NCI-H2196 (cell line): ENCODE measurements around the gene EBI3.
"Not testable (repeated sequence)": the region's sequence is repeated elsewhere in the genome, so short reads cannot be mapped to it uniquely, and the experiment has no call there.

ENCODE experiments used
- DNase-seq: peaks from one replicate; lab custom pipeline; 2025; ENCODE audit not compliant: unreplicated experiment; lab: John Stamatoyannopoulos, UW

Gene EBI3

DNA sequence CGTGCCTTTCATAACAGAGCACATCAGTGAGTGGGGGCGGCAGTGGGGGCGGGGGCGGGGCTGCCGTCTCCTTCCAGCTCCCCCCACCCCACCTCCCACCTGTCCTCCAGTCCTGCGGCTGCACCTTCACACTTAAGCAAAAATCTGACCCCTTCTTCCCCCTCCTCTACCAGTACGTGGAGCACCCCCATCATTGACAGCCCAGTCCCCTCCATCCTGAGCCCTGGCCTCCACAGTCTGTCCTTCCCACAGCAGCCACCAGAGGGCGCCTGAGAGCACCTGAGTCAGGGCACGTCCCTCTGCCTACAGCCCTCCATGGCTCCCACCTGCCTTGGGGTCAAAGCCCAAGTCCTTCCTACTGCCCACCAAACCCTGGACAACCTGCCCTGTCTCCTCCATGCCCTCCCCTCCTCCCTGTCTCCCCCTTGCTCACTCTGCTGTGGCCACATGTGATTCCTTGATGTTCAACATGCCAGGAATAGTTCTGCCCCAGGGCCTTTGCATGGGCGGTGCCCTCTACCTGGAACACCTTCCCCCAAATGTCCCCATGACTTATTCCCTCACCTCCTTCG is 4.0 kb downstream of the EBI3 start:
- peak; percentile 53 for DNase-seq

DNA sequence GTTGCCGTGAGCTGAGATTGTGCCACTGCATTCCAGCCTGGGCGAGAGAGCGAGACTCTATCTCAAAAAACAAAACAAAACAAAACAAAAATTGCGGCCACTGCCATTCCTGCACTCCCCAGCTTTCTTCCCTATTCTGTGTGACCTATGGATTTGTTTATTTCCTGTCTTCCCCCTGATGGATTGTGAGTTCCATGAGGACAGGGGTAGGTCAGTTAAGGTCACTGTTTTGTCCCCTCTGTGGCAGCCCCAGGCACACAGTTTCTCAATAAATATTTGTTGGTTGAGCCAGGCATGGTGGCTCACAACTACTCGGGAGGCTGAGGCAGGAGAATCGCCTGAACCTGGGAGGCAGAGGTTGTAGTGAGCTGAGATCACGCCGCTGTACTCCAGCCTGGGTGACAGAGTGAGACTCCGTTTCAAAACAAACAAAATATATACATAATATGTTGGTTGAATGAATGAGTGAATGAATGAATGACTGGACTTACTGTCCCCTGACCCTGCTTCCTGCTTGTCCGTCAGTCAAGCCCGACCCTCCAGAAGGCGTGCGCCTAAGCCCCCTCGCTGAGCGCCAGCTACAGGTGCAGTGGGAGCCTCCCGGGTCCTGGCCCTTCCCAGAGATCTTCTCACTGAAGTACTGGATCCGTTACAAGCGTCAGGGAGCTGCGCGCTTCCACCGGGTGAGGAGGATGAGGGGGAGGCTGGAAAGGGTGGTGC is 5.0 kb downstream of the EBI3 start:
- no peak for DNase-seq

DNA sequence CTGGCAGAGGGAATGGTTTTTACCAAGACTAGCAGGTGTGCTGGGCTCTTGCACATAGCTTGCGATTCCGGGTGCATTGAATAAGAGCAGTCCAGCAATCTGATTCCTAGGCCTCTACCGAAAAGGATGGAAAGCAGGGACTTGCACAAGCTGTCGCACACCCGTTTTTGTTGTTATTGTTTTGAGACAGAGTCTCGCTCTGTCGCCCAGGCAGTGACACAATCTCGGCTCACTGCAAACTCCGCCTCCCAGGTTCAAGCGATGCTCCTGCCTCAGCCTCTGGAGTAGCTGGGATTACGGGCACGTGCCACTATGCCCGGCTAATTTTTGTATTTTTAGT is 5.5 kb downstream of the EBI3 start:
- peak; percentile 46 for DNase-seq

DNA sequence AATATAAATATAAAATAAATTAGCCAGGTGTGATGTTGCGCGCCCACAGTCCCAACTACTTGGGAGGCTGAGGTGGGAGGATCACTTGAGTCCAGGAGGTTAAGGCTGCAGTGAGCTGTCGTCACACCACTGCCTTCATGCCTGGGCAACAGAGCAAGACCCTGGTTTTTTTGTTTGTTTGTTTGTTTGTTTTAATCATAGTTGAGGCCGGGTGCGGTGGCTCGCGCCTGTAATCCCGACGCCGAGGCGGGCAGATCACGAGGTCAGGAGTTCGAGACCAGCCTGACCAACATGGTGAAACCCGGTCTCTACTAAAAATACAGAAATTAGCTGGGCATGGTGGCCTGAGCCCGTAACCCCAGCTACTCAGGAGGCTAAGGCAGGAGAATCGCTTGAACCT is 8.2 kb downstream of the EBI3 start:
- not testable (repeated sequence) for DNase-seq

DNA sequence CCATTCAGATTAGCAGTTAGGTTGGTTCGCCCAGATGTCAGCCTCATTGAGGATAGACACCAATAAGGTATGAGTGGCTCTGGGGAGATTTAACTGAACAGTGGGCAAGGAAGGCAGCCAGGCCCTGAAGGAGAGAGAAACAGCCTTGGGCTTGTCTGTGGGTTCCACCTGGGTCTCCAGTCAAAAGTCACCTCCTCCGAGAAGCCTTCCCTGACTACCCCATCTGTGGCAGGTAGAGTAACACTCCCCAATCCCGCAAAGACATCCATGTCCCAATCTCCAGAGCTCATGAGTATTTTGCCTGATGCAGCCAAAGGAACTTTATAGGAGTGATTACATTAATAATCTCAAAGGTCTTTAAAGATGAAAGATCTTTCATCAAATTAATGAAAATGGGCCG is 9.5 kb downstream of the EBI3 start:
- no peak for DNase-seq

DNA sequence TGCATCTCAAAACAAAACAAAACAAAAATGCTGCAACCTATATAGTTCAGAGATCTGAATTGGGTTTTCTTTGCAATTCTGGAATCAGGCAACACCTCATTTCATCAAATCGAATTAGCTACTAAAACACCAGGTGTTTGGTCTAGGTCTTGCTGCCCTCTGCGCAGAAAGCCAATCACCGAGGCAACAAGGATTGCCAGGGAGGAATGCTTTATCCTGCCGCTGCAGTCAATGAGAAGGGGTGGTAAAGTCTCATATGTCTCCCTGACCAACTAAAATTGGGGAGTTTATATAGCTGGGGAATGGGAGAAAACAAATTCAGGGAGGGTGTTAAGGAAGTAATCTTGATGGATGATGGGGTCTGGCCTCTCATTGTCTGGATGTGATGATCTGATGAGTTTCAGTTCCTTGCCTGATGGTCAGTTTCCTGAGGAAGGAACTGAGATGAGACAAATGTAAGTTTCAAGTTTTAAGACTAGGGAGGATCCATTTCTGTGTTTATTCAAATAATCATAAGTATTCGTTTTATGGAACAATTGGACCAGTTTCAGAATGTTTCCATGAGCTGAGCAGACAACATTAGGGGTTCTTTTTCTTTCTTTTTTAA is 12.6 kb downstream of the EBI3 start:
- no peak for DNase-seq

DNA sequence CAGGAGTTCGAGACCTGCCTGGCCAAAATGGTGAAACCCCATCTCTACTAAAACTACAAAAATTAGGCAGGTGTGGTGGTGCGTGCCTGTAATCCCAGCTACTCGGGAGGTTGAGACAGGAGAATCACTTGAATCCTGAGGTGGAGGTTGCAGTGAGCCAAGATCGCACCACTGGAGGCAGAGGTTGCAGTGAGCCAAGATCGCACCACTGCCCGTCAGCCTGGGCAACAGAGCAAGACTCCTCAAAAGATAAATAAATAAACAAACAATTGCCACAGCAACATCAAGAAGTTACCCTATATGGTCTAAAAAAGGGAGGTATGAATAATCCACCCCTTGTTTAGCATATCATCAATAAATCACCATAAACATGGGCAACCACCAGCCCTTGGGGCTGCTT is 16.6 kb downstream of the EBI3 start:
- DNase-seq: not testable (repeated sequence)

DNA sequence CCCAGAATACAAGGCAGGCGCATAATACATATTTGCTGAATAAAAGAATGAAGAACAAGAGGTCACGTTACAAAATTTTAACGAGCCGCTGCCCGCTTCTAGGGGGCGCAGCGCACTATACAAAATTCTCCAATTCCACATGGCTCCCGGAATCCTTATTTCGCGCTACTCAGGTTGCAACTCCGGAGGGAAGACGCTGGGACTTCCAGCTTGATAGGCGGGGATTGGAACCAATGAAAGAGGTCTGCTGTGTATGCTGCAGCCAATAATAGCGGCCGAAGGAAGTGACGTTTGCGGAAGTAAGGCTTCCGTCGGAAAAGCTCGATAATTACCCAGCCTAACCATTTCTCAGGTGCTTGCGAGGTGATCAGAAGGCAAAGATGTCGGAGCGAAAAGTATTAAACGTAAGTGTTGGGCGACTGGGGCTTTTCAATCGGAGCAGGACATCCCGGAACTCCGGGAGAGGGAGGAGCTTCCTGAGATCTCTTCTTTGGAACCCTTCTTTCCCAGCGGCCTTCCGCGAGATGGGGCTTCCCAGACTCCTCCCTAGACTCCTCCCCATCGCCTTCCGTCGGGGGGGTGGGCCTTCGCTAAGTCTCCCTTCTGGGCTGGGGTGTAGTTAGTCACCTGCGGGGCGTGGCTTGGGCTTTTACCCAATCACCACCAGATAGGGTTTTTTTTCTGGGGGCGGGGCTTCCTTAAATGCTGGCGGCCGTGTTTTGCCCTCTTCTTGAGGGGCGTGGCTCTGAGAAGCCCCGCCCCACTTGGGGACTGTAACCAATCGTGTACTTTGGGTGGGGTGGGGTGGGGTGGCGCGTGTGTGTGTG is 17.7 kb downstream of the EBI3 start, which contains the start of gene YJU2:
Gene YJU2 (plus strand): TSS at position 314 of the 827 bp plus-strand sequence. CDS start 67 bp downstream, at position 381.
- peak; percentile 99 for DNase-seq

DNA sequence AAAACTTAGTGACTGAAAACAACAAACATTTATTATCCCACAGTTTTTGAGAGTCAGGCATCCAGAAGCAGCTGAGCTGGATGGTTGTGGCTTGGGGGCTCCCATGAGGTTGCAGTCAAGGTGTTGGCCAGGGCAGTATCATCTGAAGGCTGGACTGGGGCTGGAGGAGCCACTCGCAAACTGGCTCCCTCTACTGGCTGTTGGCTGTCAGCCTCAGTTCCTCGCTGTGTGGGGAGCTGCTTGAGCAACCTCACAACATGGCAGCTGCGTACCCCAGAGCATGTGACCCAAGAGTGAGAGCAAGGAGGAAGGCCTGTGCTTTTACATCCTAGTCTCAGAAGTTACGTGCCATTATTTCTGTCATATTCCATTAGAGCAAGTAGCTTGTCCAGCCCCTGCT is 27.2 kb downstream of the EBI3 start:
- DNase-seq: no peak

DNA sequence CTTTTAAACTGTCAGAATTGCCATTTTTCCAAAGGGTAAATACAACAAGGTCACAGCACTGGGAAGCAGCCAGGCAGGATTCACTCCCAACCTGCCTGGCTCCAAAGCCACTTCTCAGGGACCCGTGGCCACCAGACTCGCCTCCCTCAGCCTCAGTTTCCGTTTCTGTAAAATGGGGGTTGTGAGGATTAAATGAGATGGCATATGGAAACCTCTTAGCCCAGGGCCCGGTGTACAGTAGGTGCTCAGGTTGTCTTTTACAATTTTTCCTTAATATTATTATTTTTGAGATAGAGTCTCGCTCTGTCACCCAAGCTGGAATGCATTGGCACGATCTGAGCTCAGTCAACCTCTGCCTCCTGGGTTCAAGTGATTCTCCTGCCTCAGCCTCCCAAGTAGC is 27.7 kb downstream of the EBI3 start:
- no peak for DNase-seq

DNA sequence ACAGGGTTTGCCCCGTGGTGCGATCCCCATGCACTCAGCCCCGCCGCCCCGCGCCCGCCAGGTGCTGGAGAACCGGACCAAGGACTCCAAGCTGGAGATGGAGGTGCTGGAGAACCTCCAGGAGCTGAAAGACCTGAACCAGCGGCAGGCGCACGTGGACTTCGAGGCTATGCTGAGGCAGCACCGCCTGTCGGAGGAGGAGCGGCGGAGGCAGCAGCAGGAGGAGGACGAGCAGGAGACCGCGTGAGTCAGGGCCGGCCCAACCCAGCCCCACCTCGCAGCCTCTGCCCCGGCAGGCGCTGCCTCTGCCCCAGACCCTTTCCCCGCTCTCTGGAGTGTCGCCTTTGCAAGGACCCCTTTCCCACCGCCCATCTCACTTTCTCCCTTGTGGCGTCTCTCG is 28.9 kb downstream of the EBI3 start:
- no peak for DNase-seq

DNA sequence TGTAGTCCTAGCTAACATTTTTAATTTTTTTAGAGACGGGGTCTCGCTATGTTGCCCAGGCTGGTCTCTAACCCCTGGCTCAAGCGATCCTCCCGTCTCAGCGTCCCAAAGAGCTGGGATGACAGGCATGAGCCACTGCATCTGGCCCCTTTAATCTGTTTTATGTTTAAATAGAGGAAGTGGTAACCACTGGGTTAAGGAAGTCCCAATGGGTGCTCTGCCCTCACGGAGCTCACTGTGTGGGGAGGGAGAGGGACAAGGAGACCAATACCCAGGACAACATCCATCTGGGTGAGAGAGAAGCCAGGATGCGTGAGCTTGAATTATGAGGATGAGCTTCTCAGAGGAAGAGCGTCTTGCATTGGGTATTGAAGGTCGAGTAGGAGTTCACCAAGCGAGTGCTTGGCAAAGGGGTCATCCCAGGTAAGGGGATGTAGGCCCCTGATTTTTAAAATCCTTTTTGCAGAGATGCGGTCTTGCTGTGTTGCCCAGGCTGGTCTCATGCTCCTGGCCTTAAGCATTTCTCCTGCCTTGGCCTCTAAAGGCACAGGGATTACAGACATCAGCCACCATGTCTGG is 31.4 kb downstream of the EBI3 start:
- DNase-seq: no peak

DNA sequence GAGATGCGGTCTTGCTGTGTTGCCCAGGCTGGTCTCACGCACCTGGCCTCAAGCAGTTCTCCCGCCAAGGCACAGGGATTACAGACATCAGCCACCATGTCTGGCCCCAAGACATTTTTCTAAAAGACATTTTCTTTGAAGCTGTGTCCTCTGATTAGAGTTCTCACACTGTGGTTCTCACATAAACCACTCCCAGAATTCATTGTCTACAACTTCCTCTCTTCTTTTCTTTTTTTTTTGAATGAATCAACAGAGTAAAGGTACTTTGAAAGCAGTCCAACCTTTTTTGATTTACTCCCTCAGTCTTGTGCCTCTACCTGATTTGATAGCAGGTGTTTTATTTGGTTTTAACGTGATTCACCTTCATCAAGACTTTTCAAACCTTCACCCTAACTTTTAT is 35.5 kb downstream of the EBI3 start:
- no peak for DNase-seq

DNA sequence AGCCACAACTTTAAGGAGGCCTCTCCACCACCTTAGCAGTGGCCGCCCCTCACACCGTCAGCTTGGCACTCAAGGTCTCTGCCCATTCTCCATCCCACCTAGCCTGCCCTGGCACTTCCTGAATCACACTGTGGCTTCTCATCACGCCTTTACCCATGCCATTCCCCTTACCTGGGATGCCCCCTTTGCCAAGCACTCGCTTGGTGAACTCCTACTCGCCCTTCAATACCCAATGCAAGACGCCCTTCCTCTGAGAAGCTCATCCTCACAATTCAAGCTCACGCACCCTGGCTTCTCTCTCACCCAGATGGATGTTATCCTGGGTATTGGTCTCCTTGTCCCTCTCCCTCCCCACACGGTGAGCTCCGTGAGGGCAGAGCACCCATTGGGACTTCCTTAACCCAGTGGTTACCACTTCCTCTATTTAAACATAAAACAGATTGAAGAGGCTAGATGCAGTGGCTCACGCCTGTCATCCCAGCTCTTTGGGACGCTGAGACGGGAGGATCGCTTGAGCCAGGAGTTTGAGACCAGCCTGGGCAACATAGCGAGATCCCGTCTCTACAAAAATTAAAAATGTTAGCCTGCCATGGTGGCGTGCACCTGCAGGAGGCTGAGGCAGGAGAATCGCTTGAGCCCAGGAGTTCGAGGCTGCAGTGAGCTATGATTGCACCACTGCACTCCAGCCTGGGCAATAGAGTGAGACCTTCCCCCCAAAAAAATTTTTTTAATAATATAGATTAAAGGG is 37.1 kb downstream of the EBI3 start:
- no peak for DNase-seq

DNA sequence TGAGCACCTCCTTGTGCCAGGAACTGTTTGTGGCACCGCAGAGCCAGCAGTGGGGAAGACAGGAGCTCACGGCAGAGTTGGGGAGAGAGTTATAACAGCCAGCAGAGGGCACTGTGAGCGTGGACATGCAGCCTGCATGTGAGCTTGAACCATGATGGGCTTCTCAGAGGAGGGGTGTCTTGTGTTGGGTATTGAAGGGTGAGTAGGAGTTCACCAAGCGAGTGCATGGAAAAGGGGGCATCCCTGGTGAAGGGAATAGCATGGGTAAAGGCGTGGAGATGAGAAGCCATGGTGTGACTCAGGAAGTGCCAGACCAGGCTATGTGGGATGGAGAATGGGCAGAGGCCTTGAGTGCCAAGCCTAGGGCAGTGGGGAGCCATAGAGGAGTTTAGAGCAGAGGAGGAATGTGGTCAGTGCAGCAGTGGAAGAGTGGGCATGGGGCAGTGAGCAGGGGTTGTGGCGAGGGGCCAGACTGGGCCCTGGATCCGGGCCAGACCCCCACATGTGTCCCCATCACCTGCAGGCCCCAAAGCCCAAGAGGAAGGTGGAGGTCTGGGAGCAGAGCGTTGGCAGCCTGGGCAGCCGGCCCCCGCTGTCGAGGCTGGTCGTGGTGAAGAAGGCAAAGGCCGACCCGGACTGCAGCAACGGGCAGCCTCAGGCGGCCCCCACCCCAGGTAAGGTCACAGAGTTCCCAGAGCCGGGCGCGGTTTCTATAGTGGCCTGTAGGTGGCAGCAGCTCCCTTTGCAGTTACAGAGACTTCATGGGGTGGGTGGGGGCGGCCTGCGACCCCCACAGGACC is 38.0 kb downstream of the EBI3 start:
- peak; percentile 46 for DNase-seq

DNA sequence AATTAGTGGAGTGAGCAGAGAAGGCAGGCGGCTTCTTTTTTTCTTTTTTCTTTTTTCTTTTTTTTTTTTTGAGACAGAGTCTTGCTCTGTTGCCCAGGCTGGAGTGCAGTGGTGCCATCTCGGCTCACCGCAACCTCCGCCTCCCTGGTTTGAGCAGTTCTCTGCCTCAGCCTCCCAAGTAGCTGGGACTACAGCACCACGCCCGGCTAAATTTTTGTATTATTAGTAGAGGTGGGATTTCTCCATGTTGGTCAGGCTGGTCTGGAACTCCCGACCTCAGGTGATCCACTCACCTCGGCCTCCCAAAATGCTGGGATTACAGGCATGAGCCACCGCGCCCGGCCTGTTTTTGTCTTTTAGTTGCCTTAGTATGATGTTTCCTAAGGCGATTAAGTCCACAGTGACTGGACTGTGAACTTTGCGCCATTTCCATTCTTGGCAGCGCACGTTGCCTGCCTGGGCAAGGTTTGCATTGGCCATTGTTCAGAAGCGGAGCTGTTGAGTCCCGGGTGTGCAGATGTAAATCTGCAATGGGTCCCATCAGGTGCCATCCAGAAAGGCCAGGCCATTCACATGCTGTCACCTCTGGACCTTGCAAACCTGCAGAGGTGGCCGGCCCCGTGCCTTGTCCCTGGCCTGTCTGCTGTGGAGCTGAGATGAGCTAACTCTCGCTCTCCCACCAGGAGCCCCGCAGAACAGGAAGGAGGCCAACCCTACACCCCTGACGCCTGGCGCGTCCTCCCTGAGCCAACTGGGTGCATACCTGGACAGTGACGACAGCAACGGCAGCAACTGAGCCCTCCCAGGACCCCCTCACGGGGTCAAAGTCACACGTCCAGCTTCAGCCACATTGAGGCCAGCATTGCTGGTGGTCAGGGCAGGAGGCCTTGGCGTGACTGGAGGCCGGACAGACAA is 38.8 kb downstream of the EBI3 start:
- no peak for DNase-seq

DNA sequence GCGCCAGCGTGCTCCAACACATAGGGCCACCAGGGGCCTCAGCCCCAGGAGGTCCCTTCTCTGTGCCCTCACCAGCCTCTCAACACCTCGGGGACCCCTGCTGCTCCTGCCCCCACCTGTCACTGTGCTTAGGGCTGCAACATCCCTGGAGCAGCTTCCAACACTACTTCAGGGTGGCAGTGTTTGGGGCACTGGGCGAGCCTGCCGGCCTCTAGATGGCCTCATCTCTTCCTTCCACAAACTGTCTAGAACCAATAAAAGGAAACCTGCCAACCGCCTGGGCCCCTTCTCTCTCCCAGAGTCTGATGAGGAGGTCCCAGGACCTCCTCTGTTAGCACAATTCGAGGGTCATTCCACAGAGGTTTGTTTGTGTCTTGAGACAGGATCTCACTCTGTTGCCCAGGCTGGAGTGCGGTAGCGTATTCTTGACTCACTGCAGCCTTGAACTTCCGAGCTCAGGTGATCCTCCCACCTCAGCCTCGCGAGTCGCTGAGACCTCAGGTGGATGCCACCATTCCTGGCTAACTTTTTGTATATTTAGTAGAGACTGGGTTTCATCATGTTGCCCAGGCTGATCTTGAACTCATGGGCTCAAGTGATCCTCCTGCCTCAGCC is 39.6 kb downstream of the EBI3 start:
- DNase-seq: no peak

DNA sequence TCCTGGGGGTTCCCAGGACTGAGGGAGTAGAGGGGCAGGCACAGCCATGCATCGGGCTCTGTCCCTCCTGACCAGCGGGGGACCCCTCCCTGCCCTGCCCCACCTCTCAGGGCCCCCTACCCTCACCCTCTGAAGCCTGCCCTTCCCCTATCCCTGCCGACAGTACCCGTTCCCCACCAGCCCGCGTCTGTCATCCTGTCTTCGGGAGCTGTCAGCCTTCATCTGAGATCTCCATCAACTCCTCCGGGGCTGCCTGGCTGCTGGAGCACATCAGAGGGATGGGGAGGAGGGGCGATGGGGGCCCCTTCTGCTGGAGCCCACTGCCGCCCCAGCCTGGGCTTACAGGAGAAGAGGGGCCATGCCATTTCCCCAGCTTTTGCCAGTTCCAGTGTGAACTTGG is 43.6 kb downstream of the EBI3 start:
- DNase-seq: no peak
